ENCODE data around the gene PACRG. TPM values are rescaled to one million over a fixed set of nuclear protein-coding genes. Genes with fewer than 3 reads are reported as not detected.

Gene PACRG
- total RNA-seq, 1 experiment from 2014 or later: not detected

DNA sequence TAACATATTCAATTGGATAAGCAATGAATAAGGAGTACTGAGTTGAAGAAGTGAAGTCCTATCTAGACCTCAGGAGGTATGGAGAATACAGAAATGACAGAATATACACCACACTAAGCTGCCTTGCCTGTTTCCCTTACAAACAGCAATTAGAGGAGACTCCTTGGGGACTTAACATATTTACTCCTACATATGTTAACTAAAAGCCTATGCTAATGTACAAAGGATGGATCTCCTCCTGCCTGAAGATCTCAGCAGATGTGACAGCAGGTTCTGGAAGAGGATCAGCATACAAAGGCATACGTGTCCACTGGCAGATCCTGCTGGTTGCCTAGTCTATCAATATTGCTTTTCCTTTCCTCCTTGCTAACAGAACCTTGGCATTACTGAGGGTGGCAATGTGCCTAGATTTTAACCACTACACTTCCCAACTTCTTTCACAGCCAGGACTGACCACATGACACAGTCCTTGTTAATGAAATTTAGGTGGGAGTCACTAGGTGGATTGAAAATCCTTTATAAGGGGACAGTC lies 29.8 kb upstream of the PACRG start:
- TF ChIP-seq CTCF (IDR thresholded peaks at IDR 0.05; ENCODE audit: insufficient read depth in 1 of 2, low read depth in 1 of 2, low read length in 1 of 2, severe bottlenecking in 1 of 2, unreplicated experiment in 1 of 2): no peak
- H3K4me3 Mint-ChIP-seq (ENCODE audit: unreplicated experiment): no peak overlapping the region
- H3K9me3 Mint-ChIP-seq (ENCODE audit: unreplicated experiment): no peaks in the 10 kb centered on the region
- ChIA-PET CTCF (no interaction called here), POLR2A (no interaction called here)
- Histone ChIP-seq H3K4me3 (ENCODE audit: low read depth, low read length) (no peak overlapping the region), H3K9me3 (no peaks in the 10 kb centered on the region), H3K27me3 (replicated peaks; ENCODE audit: control insufficient read depth, insufficient read depth, low read length) (no peaks in the 10 kb centered on the region), H3K36me3 (ENCODE audit: control insufficient read depth, insufficient read depth, low read length) (no peaks in the 10 kb centered on the region), H3K4me1 (no peaks in the 10 kb centered on the region)
- no peak for DNase-seq
- no TSS peak for BruUV-seq (replicated peaks)
- no peaks in the 10 kb centered on the region for H3K27me3 Mint-ChIP-seq (ENCODE audit: insufficient read depth, unreplicated experiment)
- intact Hi-C loops (cut with micrococcal nuclease; ENCODE audit: unreplicated experiment): no loop called here
- H3K36me3 Mint-ChIP-seq (ENCODE audit: insufficient read depth, unreplicated experiment): no peaks in the 10 kb centered on the region
- H3K27ac Mint-ChIP-seq (ENCODE audit: unreplicated experiment): no peak overlapping the region
- no peaks in the 10 kb centered on the region for H3K4me1 Mint-ChIP-seq (ENCODE audit: low read depth, unreplicated experiment)

DNA sequence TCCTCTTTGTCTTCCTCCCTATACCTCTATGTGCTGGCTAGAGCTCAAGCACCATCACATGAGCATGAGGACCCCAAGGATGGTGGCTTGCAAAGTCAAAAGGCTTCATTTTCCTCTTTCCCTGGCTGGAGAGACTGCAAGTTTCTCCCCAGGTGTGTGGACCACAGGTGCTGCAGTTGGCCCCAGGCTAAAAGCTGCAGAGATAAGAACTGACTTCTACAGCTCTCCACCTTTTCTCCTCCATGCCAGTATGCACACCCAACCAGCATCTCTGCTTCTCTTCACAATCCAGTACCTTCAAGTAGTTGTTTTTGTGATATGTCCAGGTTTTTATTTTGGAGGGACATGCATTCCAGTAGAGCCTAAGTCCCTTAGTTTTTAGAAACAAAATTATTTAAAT lies 29.3 kb upstream of the PACRG start:
- ChIA-PET POLR2A (no interaction called here), CTCF (no interaction called here)
- Histone ChIP-seq H3K4me3 (ENCODE audit: low read depth, low read length) (no peak overlapping the region), H3K4me1 (no peaks in the 10 kb centered on the region), H3K9me3 (no peaks in the 10 kb centered on the region), H3K27me3 (replicated peaks; ENCODE audit: control insufficient read depth, insufficient read depth, low read length) (no peaks in the 10 kb centered on the region), H3K36me3 (ENCODE audit: control insufficient read depth, insufficient read depth, low read length) (no peaks in the 10 kb centered on the region)
- H3K4me1 Mint-ChIP-seq (ENCODE audit: low read depth, unreplicated experiment): no peaks in the 10 kb centered on the region
- H3K27me3 Mint-ChIP-seq (ENCODE audit: insufficient read depth, unreplicated experiment): no peaks in the 10 kb centered on the region
- no TSS peak for BruUV-seq (replicated peaks)
- H3K36me3 Mint-ChIP-seq (ENCODE audit: insufficient read depth, unreplicated experiment): no peaks in the 10 kb centered on the region
- DNase-seq: no peak
- H3K4me3 Mint-ChIP-seq (ENCODE audit: unreplicated experiment): no peak overlapping the region
- H3K27ac Mint-ChIP-seq (ENCODE audit: unreplicated experiment): no peak overlapping the region
- intact Hi-C loops (cut with micrococcal nuclease; ENCODE audit: unreplicated experiment): no loop called here
- TF ChIP-seq CTCF (IDR thresholded peaks at IDR 0.05; ENCODE audit: insufficient read depth in 1 of 2, low read depth in 1 of 2, low read length in 1 of 2, severe bottlenecking in 1 of 2, unreplicated experiment in 1 of 2): no peak
- H3K9me3 Mint-ChIP-seq (ENCODE audit: unreplicated experiment): no peaks in the 10 kb centered on the region

DNA sequence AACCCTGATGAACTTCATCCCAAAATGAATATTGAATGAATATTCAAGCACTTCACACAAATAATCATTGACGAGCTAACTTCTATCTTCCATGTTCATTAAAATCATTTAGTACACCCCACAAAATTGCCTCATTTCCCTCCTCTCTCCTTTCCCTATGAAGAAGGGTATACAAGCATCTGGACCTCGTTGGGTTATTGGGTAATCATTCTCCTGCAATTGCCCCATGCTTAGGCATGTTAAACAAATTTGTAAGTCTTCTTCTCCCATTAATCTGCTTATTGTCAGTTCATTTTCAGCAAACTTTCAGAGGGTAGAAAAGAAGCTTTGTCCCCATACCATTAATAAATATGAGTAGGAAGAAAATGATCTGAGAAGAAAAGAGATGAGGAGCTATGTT lies 27.8 kb upstream of the PACRG start:
- no peak overlapping the region for H3K4me3 Mint-ChIP-seq (ENCODE audit: unreplicated experiment)
- TF ChIP-seq CTCF (IDR thresholded peaks at IDR 0.05; ENCODE audit: insufficient read depth in 1 of 2, low read depth in 1 of 2, low read length in 1 of 2, severe bottlenecking in 1 of 2, unreplicated experiment in 1 of 2): no peak
- H3K4me1 ChIP-seq: no peaks in the 10 kb centered on the region
- POLR2A ChIA-PET: no interaction called here
- no peaks in the 10 kb centered on the region for H3K9me3 Mint-ChIP-seq (ENCODE audit: unreplicated experiment)
- no peaks in the 10 kb centered on the region for H3K36me3 Mint-ChIP-seq (ENCODE audit: insufficient read depth, unreplicated experiment)
- no peaks in the 10 kb centered on the region for H3K27me3 Mint-ChIP-seq (ENCODE audit: insufficient read depth, unreplicated experiment)
- H3K4me1 Mint-ChIP-seq (ENCODE audit: low read depth, unreplicated experiment): no peaks in the 10 kb centered on the region
- CTCF ChIA-PET: no interaction called here
- BruUV-seq (replicated peaks): no TSS peak
- no peak overlapping the region for H3K4me3 ChIP-seq (ENCODE audit: low read depth, low read length)
- H3K27me3 ChIP-seq (replicated peaks; ENCODE audit: control insufficient read depth, insufficient read depth, low read length): no peaks in the 10 kb centered on the region
- no peaks in the 10 kb centered on the region for H3K36me3 ChIP-seq (ENCODE audit: control insufficient read depth, insufficient read depth, low read length)
- no peak overlapping the region for H3K27ac Mint-ChIP-seq (ENCODE audit: unreplicated experiment)
- intact Hi-C loops (cut with micrococcal nuclease; ENCODE audit: unreplicated experiment): no loop called here
- H3K9me3 ChIP-seq: no peaks in the 10 kb centered on the region
- no peak for DNase-seq

All from Caco-2 (cell line).